Neural cell (in vitro differentiated cells): ENCODE measurements around the gene POLR3B. TPM values are rescaled to one million over a fixed set of nuclear protein-coding genes. Genes with fewer than 3 reads are reported as not detected.

ENCODE experiments used
- H2AFZ ChIP-seq: fragments of 200-600, 300-800 bp; sonication (generic), shearing (Covaris generic); 2 replicates; pipeline ENCODE4 v1.6.0; 2014; ENCODE audit warnings: low read depth, mild to moderate bottlenecking, antibody characterized with exemption, low read length, moderate library complexity
- H3F3A ChIP-seq: fragments of 200-600 bp; shearing (Covaris generic); 2 replicates; pipeline ENCODE4 v1.6.1; 2016; ENCODE audit warnings: mild to moderate bottlenecking, moderate library complexity, mixed read lengths, antibody characterized with exemption, low read length; ENCODE audit not compliant: insufficient read depth, poor library complexity, severe bottlenecking
- H3K27ac ChIP-seq: fragments of 200-600, 300-800 bp; sonication (generic), shearing (Covaris generic); 2 replicates; pipeline ENCODE4 v1.5.1; 2014; ENCODE audit warnings: mild to moderate bottlenecking, low read length, moderate library complexity
- H3K27me3 ChIP-seq: fragments of 300-800, 200-600 bp; sonication (generic), shearing (Covaris generic); 2 replicates; pipeline ENCODE4 v1.6.0; 2014; ENCODE audit warnings: mild to moderate bottlenecking, low read depth, low read length, moderate library complexity; ENCODE audit not compliant: insufficient read depth
- H3K36me3 ChIP-seq: fragments of 300-800, 200-600 bp; sonication (generic), shearing (Covaris generic); 2 replicates; pipeline ENCODE4 v1.5.1; 2014; ENCODE audit warnings: mild to moderate bottlenecking, antibody characterized with exemption, low read length, moderate library complexity; ENCODE audit not compliant: insufficient read depth
- H3K4me2 ChIP-seq: fragments of 300-800, 200-600 bp; sonication (generic), shearing (Covaris generic); 2 replicates; pipeline ENCODE4 v1.6.0; 2014; ENCODE audit warnings: mild to moderate bottlenecking, low read length
- H3K4me3 ChIP-seq: fragments of 300-800, 200-600 bp; sonication (generic), shearing (Covaris generic); 2 replicates; pipeline ENCODE4 v1.5.1; 2014; ENCODE audit warnings: mild to moderate bottlenecking, low read length, moderate library complexity
- H3K79me2 ChIP-seq: fragments of 200-600 bp; shearing (Covaris generic); replicated peaks from 2 replicates; pipeline ENCODE4 v1.6.0; 2014; ENCODE audit warnings: mild to moderate bottlenecking, low read length, moderate library complexity; ENCODE audit not compliant: insufficient read depth
- H3K9ac ChIP-seq: fragments of 300-800, 200-600 bp; sonication (generic), shearing (Covaris generic); 2 replicates; pipeline ENCODE4 v1.6.1; 2016; ENCODE audit warnings: mild to moderate bottlenecking, low read length, mixed read lengths
- H3K9me2 ChIP-seq: fragments of 200-600 bp; shearing (Covaris generic); 2 replicates; pipeline ENCODE4 v1.6.1; 2016; ENCODE audit warnings: mild to moderate bottlenecking, low read length, mixed read lengths; ENCODE audit not compliant: insufficient read depth
- H3K9me3 ChIP-seq: fragments of 200-600, 300-800 bp; sonication (generic), shearing (Covaris generic); 2 replicates; pipeline ENCODE4 v1.6.1; 2016; ENCODE audit warnings: mild to moderate bottlenecking, mixed run types, low read length, moderate library complexity, mixed read lengths
- H4K20me1 ChIP-seq: fragments of 200-600 bp; shearing (Covaris generic); 2 replicates; pipeline ENCODE4 v1.6.1; 2016; ENCODE audit warnings: mild to moderate bottlenecking, mixed run types; ENCODE audit not compliant: insufficient read depth
- CTCF ChIP-seq: fragments of 450-650 bp; IDR thresholded peaks from 2 replicates; pipeline ENCODE4 v1.5.1; 2014; ENCODE audit warnings: antibody characterized with exemption, mild to moderate bottlenecking, moderate library complexity; ENCODE audit not compliant: poor library complexity, severe bottlenecking
- EP300 ChIP-seq: fragments of 450-650 bp; conservative IDR thresholded peaks from 2 replicates; pipeline ENCODE4 v1.6.1; 2014; ENCODE audit warnings: antibody characterized with exemption, mild to moderate bottlenecking, moderate library complexity; ENCODE audit not compliant: poor library complexity, severe bottlenecking
- EZH2 ChIP-seq: fragments of 200-600, 300-800 bp; shearing (Covaris generic), sonication (generic); IDR thresholded peaks from 2 replicates; pipeline ENCODE4 v1.6.1; 2014; ENCODE audit warnings: antibody characterized with exemption, low read length, borderline replicate concordance, mild to moderate bottlenecking; ENCODE audit not compliant: insufficient read depth, poor library complexity, severe bottlenecking
- MXI1 ChIP-seq: fragments of 450-650 bp; conservative IDR thresholded peaks from 2 replicates; pipeline ENCODE4 v1.6.1; 2014; ENCODE audit warnings: antibody characterized with exemption, mild to moderate bottlenecking; ENCODE audit not compliant: poor library complexity, severe bottlenecking
- POLR2AphosphoS5 ChIP-seq: IDR thresholded peaks from 2 replicates; pipeline ENCODE4 v1.6.1; 2012
- RAD21 ChIP-seq: fragments of 450-650 bp; conservative IDR thresholded peaks from 2 replicates; pipeline ENCODE4 v1.6.1; 2014; ENCODE audit warnings: antibody characterized with exemption, mild to moderate bottlenecking, moderate library complexity
- REST ChIP-seq: IDR thresholded peaks from 2 replicates; pipeline ENCODE4 v1.6.1; 2012; ENCODE audit warnings: borderline replicate concordance
- SMC3 ChIP-seq: fragments of 450-650 bp; conservative IDR thresholded peaks from 2 replicates; pipeline ENCODE4 v1.6.1; 2014; ENCODE audit warnings: antibody characterized with exemption, mild to moderate bottlenecking, moderate library complexity; ENCODE audit not compliant: poor library complexity
- TAF1 ChIP-seq: IDR thresholded peaks from 2 replicates; pipeline ENCODE4 v1.6.1; 2012; ENCODE audit warnings: low read depth
- polyA plus RNA-seq: library from polyadenylated mRNA; depleted of rRNA; stranded (reverse); fragments of >200 nt; gene quantifications from 2 replicates; pipeline ENCODE4 v1.2.3, GENCODE V29; 2014

Gene POLR3B
- polyA plus RNA-seq, 1 donor from 2014 or later = 4.3 TPM

DNA sequence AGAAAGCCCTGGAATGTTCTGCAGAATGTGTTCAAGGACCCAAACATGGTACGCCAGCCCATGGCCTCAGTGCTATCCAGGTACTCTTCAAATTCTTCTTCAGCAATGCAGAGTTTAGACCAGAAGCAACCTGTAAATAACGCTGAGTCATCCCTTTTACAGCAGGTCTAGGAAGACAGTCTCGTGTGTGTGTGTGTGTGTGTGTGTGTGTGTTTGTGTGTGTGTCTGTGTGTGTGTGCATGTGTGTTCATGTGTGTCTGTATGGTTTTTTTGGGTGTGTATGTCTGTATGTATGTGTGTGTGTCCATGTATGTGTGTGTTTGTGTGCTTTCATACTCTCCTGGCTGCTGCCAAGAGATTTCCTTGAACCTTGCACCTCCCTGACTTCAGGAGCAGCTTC lies 165.2 kb downstream of the POLR3B start:
- Histone ChIP-seq H2AFZ (no peak overlapping the region), H3K79me2 (no peaks in the 10 kb centered on the region), H3K9me3 (no peaks in the 10 kb centered on the region), H3K9ac (no peak overlapping the region), H4K20me1 (no peaks in the 10 kb centered on the region), H3K27ac (no peak overlapping the region), H3K36me3 (no peaks in the 10 kb centered on the region), H3K27me3 (no peaks in the 10 kb centered on the region), H3K4me3 (no peak overlapping the region), H3K9me2 (no peaks in the 10 kb centered on the region), H3K4me2 (no peak overlapping the region), H3F3A (no peaks in the 10 kb centered on the region)
- TF ChIP-seq EP300 = no peak
- TF ChIP-seq EZH2 = no peak
- no peak for TF ChIP-seq POLR2AphosphoS5
- TF ChIP-seq CTCF = no peak
- TF ChIP-seq SMC3 = no peak
- TF ChIP-seq MXI1 = no peak

DNA sequence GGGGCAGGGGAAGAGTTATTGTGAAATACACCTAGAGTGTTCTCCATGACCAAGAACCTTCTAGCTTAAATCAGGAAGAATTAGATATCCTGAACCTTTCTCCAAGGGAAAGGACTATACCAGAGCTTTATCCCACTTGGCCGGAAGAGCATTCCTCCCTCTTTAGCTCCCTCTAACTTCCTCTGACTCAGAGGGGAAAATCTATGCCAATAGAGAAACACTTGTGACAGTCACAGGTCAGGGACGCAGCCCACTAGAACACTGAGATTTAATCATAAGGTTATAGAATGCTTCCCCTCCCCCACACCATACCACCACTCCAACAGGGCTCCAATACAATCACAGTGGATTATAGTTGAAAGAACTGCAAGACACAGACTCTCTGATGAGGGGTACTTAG lies 169.8 kb downstream of the POLR3B start:
- H3K9me2 ChIP-seq = no peaks in the 10 kb centered on the region
- no peak overlapping the region for H3K27ac ChIP-seq
- H2AFZ ChIP-seq = no peak overlapping the region
- no peaks in the 10 kb centered on the region for H3K9me3 ChIP-seq
- no peaks in the 10 kb centered on the region for H3K79me2 ChIP-seq
- TF ChIP-seq MXI1 = no peak
- no peaks in the 10 kb centered on the region for H3K36me3 ChIP-seq
- no peaks in the 10 kb centered on the region for H3F3A ChIP-seq
- H3K4me3 ChIP-seq = no peak overlapping the region
- H3K4me2 ChIP-seq = no peak overlapping the region
- H4K20me1 ChIP-seq = no peaks in the 10 kb centered on the region
- no peak overlapping the region for H3K9ac ChIP-seq
- no peaks in the 10 kb centered on the region for H3K27me3 ChIP-seq

GRCh38 chr12:106541201-106541600 lies 183.7 kb downstream of the POLR3B start:
- H3K9me3 ChIP-seq = no peaks in the 10 kb centered on the region
- no peak overlapping the region for H2AFZ ChIP-seq
- no peaks in the 10 kb centered on the region for H3K36me3 ChIP-seq
- no peaks in the 10 kb centered on the region for H4K20me1 ChIP-seq
- no peak overlapping the region for H3K27ac ChIP-seq
- no peaks in the 10 kb centered on the region for H3K27me3 ChIP-seq
- no peak overlapping the region for H3K9ac ChIP-seq
- TF ChIP-seq POLR2AphosphoS5 (no peak), EP300 (no peak), SMC3 (no peak), EZH2 (no peak), REST (no peak), CTCF (no peak), RAD21 (no peak), MXI1 (no peak), TAF1 (no peak)
- H3K9me2 ChIP-seq = no peaks in the 10 kb centered on the region
- H3K79me2 ChIP-seq = no peaks in the 10 kb centered on the region
- no peaks in the 10 kb centered on the region for H3F3A ChIP-seq
- H3K4me3 ChIP-seq = no peak overlapping the region
- no peak overlapping the region for H3K4me2 ChIP-seq
